ENCODE measurements around the gene ALLC.
A peak's percentile ranks its signal among the peaks of the same experiment; 100 is the strongest.

Gene ALLC

DNA sequence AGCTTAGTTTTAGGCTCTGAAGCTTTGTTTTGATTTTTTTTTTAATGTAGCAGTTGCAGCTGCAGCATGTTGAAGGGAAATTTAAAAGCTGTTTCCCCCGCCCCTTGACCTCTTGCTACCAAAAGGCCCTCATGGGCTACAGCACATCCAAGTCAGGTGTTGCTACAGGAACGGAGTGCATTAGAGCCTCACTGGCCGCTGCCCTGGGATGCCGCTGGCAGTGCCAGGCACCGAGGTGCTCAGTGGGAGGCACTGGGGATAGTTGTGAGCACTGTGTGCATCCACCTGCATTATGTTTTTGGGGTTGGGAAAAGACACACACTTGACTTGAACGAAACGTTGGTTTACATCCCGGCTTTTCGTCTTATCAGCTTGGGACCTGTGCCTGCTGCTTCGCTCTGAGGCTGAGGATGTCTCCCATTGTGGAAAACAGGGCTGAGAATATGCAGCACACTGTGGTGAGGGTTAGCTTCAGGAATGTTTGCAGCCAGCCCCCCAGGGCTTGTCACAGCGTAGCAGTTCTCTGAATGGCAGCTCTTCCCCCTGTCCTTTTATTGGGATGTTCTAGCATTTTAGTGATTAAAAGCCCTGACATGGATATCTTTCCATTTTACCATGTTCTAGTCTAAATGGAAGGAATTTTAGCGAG is 69.5 kb downstream of the ALLC start:
- DNase-seq, result no peak

DNA sequence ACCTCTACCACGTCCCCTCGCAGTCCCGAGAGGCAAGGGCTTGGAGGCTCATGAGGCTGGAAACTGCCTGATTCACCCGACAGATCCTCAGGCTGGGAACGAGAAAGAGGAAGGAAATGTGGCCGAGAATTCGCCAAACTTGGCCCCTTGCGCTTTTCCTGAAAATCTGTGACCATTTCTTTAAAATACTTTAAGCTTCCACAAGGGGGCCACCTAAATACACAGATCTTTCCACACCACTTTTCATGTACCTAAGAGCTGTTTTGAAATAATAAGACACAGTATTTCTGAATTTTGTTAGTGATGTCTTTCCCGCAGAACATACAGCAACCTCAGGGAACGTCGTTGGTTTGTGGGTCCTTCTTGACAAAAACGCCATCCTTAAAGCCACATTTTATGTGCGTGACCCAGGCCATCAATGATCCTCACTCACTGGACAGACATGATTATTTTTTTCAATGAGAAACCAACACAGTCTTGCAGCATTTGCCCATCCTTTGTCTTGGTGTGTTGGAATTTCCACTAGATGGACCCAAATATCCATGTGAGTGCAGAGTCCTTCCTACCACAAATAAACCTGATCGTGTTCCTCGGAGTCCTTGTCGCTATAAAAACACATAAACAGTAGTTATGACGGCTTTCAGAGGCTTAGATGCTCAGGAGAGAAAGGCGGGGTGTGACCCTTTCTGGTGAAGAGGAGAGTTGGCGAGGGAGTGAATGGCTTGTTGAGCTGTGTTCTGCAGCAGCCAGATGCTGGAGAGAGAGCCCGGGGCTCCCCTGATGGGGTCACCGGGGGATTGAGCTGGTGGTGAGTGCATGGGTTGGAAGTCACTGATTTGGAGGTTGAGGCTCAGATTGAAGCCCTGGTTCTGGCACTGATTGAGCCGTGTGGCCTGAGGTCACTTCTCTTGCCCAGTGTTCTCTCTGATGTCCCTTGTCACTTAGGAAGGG is 70.4 kb downstream of the ALLC start:
- DNase-seq, result peak in 1 of 5 experiments; percentile 21

DNA sequence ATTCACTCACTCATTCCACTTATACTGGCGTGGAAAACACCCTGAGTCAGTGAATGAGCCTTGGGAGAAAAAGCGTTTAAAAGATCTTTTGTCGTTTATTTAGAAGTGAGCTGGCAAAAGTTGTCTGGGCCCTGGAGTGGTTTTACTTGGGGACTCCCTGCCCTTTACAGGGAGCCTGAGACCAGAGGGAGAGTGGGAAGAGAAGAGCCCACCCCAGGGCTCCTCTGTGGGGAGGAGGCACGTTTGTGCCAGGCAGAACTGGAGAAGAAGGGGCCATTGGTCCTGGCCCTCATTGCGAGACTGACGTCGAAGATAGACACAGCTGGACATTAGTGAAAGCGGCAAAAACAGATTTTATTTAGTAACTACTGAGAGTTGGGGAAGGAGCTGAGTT is 71.1 kb downstream of the ALLC start:
- DNase-seq, result no peak

DNA sequence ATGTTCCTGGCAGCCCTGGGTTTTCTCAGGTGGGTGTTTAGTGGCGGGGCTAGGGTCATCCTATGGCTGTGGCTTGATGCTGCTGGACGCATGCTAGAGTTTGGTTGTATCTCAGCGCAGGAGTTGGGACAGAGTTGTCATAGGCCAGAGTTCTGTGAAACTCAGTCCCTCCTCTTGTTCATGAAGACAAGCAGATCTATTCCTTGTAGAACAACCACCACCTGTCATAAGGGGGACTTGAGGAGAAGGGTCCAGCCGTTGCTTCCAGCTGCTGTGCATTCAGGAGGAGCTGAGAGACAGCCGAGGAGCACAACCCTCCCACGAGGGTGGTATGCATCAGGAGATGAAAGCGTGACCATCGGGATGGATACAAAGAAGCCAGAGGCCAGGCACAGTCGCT is 71.8 kb downstream of the ALLC start:
- no peak for DNase-seq

DNA sequence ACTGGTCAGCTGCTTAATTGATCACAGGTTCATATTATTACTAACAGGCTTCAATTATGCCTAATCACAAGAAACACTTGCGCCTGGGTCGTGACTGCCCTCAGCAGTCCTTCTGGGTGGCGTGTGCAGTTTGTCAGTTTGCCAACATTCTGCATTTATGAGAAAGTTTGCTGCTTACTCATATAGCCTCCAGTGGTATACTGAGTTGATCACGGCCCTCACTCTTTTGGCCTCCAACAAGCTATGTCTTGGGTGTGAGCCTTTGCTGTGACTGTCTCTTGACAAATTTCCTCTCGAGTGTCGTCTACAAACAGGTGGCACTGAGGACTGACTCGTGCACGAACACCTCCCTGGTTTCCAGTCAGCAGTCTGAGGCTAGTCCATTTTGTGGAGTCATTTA is 72.6 kb downstream of the ALLC start:
- DNase-seq, result no peak

DNA sequence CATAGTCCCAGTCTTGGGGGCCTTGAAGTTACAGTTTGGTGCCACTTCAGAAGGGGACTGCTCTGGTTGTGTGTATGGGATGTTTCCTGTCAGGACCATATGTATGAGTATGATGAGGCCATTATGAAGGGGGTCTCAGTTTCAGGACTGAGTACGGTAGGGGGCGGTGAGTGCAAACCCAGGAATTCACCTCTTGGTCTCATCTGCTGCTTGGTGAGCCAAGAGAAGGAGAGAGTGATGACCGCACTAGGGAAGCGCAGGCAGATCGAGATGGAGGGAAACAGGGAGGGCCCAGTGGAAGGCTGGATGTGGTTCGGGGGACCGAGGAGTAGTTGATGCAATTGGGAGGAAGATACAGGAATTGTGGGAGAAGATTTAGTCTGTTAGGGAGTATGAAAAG is 73.8 kb downstream of the ALLC start:
- DNase-seq, result no peak

DNA sequence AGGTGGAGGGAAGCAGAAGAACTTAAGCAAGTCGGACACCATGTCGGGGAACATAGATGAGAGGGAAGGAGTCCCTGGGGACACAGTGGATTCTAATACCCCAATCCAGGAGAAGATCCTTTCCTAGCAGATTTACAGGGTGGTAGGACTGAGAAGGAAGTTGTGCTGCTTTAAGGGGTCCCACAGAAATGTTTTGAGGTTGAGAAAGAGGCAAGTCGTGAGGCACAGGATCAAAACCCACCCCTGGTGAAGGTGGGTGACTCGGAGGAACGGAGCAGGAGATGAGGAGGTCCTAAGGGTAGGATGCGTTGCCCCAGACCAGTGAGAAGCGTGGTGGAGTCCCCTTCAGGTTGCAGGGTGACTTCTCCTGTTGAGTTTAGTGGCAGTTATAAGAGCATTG is 78.1 kb downstream of the ALLC start:
- no peak for DNase-seq

DNA sequence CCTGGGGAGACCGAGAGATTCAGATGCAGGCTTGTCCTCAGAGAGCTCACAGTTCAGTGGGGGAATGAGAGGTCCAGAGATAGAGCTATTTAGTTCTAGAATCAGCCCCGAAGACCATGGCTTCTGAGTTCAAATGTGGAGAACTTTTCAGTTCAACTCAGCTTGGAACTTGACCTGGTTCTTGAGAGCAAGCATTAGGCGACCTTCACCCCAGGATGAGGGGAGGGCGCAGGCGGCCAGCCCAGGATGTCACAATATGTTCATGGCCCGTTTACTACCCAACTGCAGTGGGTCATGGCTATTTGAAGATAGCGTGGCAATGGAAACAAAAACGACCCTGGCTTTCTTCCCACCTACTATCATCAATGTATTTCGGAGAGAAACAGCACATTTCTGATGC is 79.1 kb downstream of the ALLC start:
- DNase-seq, result no peak

DNA sequence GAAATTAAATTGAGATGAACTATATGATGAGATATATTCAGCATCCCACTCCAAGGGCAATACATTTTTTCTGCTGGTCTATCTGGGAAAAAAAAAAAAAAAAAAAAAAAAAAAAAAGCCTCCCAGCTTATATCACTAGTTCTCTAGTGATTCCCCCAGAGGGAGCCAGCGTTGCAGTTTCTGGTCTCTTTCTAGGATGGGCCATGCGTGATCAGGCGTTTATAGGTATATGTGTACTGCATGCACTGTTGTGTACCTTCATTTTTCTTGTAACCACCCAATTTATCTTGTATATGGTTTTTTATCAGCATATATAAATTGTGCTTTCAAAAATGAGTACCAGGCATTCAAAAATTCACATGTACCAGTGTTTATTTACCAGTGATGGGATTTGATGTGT is 80.5 kb downstream of the ALLC start:
- DNase-seq, result peak in 1 of 5 experiments; percentile 16

DNA sequence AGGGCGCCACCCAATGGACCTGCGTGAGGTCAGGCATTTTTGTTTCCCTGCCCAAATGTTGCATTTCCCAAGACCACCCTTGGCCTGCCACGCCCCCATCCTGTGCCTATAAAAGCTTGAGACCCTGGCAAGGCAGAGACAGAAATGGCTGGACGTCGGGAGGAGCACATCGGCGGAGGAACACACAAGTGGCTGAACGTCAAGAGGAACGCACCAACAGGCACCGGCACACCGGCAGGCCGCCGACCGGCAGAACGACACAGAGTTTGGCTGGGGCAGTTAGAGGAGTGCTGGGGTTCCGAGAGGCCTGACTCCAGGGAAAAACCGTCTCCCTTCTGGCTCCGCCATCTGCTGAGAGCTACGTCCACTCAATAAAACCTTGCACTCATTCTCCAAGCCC is 81.3 kb downstream of the ALLC start:
- no peak for DNase-seq

DNA sequence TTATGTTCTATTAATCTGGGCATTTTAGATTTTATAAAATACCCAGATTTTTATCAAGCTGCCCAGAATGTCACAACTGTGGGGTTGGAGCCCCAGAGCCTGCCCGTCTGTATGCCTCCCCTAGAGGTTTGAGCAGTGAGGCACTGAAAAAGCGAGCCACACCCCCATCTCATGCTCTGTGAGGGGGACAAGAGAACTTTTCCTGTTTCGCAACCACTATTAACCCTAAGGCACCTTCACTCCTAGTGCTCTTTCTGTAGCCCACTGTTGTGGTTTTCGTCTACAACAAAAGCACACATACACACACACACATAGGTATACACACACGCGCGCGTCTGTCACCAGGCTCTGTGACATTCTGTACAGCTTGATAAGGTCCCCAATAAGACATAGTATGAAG is 83.4 kb downstream of the ALLC start:
- DNase-seq, result no peak

DNA sequence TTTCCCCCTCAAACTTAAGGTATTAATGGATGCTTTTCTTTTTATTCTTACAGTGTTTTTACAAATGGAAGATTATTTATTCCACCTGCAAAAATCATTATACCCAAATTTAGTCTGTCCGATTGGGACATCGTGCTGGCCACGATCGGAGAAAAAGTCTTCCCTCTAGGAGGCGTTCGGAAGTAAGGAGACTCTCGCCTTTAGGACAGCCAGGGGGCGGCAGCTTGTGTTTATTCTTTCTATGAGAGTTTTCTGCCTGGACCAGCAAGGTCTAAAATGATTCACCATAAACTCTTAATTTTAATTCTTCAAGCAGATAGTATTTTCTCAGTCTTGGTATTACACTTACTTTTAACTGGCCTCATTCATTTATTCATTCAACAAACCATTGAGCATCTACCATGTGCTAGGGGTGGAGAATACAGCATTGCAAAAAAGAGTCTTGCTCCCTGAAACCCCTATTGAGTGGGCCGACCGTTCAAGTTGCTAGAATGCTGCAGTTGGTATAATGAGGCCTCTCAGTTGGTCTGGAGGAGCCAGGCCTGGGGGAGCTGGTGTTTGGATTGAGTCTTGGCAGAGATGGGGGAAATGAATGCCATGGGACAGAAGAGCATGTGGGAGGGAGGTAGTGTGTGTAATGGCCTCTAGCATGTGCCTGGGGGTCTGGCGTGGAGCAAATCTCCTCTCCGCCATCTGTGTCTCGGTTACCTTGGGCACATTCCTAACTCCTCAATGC is 84.0 kb downstream of the ALLC start:
- DNase-seq, result no peak

DNA sequence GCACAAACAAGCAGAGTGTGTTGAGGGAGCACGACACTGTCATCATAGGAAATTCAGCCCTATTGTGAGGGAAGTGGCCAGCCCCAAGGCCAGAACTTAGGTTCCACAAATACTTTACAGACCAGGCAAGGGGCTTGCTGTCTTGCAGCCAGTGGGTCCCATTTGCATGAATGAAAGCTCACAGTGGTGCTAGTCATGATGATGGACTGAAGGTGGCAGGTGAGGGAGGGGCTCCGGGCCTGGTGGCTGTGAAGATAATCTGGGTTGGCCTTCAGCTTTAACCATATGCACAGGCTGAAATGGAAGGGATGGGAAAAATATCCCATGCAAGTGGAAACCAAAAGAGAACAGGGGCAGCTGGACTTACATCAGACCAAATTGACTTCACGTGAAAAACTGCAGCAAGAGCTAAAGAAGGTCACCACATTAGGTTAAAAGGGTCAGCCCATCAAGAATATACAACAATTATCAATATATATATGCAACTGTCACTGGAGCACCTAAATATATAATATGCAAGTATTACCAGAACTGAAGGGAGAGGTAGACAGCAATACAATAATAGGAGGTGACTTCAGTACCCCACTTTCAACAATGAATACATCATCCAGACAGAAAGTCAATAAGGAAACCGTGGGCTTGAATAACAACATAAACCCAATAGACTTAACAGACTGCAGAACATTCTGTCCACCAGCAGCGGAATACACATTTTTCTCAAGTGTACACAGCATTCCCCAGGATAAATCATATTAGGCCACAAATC is 84.9 kb downstream of the ALLC start:
- DNase-seq, result no peak

DNA sequence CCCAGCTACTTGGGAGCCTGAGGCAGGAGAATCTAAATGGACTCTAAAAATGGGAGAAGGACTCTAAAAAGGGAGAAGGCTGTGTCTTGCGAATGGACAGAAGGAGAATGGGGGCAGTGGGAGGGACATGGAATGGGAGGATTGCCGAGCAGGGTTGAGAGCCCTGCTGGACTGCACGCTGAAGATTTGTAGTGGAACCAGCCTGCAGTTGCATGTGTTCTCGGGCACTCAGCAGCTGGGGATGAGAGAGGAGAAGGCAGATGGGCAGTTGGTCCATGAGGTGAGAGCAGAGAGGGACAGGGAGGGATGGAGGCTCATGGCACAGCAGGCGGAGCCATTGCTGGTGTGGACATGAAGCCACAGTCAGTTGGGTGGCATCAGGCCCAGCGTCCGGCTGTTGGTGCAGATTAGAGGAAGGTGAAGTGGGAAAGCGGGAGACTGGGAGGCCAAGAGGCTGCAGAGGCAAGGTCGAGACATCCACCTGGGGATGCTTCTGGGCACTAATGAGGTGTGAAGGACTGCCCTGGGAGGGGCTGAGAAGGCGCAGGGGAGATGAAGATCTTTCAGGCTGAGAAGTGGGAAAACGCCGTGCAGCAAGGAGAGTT is 86.1 kb downstream of the ALLC start:
- DNase-seq, result no peak

DNA sequence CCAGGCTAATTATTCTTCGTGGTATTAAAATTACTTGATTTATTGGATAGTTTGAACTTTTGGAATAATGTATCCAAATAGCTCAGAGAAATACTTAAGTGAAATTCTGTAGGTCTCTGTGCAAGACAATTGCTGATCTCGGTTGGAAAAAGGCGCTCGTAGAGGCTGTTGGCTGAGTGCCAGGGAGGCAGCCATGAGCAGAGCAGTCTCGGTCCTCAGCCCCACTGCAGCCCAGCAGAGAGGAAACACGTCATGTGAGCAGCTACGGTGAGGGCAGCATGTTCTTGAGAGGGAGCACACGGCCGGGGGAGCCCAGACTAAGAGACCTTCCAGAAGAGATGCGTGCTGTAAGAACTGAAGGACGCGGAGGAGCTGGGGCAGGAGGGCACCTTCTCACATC is 87.9 kb downstream of the ALLC start:
- no peak for DNase-seq

DNA sequence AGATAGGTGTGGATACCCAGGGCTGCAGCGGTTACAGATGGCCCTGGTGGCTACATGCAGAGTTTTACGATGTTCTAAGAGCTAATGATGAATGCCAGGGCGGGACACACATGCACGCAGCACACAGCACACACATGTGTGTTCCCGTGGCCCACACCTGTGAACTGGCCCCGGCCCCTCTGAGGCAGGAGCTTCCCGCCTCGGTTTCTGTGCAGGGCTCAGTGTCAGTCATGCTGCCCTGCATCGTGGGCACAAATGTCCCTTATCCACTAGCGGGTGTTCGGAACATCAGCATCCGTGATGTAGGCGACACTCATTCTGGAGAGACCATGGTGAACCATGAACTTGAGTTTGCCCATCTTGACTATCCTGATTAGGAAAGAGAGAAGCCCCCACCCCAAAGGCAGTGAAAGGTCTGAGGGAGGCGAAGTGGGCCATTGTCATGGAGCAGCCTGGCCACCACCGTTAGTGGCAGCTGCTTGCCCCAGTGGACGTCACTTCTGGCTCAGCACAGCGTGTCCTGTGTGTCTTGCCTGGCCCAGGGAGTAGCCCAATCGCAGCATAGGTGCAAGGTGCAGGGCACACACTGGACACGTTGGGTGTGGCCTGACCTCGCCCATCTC is 89.1 kb downstream of the ALLC start:
- no peak for DNase-seq

DNA sequence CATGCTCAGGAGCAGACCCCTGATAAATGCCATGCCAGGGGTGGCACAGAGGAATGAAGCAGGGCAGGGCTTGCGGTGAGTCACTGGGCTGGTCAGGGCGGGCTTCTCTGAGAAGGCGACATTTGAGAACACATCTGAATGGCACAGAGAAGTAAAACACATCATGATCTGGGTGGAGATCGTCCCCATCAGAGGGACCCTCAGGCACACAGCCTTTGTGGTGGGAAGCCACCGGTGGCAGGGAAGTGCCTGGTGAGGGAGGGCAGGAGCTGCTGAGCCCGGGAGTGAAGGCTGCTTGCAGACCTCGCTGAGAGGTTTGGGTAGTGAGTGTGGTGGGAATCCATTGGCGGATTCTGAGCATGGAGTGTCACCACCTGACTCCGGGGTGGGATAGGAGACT is 89.8 kb downstream of the ALLC start:
- no peak for DNase-seq

DNA sequence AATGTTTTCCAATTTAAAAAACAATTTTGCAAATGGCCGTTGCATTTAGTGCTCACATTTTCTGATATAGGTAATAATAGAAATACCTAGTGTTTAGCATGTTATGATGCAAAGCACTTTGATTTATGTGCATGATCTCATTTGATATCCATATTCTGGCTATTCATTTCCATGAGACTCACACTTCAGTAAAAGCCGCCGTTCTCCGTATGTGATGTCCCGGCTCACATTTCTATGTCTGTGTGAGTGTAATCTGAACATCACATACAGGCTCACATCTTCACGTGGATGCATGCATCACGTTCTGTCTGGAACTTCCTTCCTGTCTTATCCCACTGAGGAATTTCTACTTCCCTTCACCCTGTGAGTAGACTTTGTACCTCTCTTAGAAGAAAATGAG is 91.2 kb downstream of the ALLC start:
- DNase-seq, result no peak

DNA sequence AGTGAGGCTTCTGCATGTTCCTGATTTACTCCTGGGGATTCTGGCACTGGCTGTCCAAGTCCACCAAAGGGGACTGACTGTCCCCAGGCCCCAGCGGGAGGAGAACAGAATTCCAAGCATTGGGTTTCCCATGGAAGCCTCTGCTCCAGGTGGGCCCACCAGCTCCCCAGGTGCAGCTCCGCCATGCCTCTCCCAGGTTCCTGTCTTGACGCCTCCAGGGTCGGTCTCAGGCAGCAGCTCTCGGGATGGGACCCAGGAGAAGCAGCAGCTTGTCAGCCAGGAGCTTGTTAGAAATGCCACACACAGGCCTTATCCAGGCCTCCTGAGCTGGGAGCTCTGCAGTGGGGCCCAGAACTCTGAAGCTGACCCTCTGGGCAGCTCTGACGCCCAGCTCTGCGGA is 93.3 kb downstream of the ALLC start:
- no peak for DNase-seq

DNA sequence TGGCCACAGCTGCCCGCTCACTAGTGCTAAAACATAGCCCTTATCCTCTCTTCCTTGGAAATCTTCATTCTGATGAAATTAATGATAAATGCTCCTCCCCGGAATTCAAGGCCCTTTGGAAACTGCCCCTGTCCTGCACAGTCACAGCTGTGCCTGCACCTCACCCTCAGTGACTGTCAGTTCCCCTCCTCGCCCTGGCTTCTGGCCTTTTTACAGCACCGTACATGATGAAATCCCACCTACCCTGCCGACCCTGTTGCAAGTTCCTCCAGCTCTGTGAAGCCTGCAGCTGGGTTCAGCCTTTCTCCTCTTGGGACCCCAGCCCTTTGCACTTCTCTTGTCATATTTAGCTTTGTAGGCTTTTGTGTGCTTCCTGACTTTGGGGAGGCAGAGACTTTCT is 93.8 kb downstream of the ALLC start:
- no peak for DNase-seq

Measured in T-helper 2 cell (primary cell).